ENCODE measurements around the gene GPRC5C.

GPRC5C gene

GRCh38 chr17:74430706-74431567, 951 bp upstream of the GPRC5C start (continued):
- TF ChIP-seq REST (tag by site-specific recombination; IDR thresholded peaks at IDR 0.05) (0 out of 2 replicates have a peak, but pooled peaks have one; percentile 14), ZNF639 (tag by site-specific recombination; IDR thresholded peaks at IDR 0.05) (0 out of 2 replicates have a peak, but pooled peaks have one; percentile 52), ZXDB (tag by site-specific recombination; IDR thresholded peaks at IDR 0.05) (no peak; the same call in none of the 2 replicates), ZNF548 (tag by site-specific recombination; IDR thresholded peaks at IDR 0.05) (peak; percentile 66; the same call in 1 of the 2 replicates), ZEB2 (tag by site-specific recombination; IDR thresholded peaks at IDR 0.05) (peak; percentile 88), ZNF544 (tag by site-specific recombination; IDR thresholded peaks at IDR 0.05) (no peak), MZF1 (tag by site-specific recombination; IDR thresholded peaks at IDR 0.05; ENCODE audit: borderline replicate concordance) (no peak), ZNF449 (tag by site-specific recombination; IDR thresholded peaks at IDR 0.05) (peak; percentile 73; the same call in 1 of the 2 replicates), ZBTB20 (tag by site-specific recombination; IDR thresholded peaks at IDR 0.05) (peak; percentile 94), ZNF280C (tag by site-specific recombination; IDR thresholded peaks at IDR 0.05) (no peak), GLIS1 (tag by site-specific recombination; IDR thresholded peaks at IDR 0.05) (peak; percentile 99), ZNF302 (tag by site-specific recombination; IDR thresholded peaks at IDR 0.05; ENCODE audit: low read depth) (no peak), ZNF768 (tag by site-specific recombination; IDR thresholded peaks at IDR 0.05) (no peak), ZSCAN16 (tag by site-specific recombination; IDR thresholded peaks at IDR 0.05) (peak; percentile 92), ZNF692 (tag by site-specific recombination; IDR thresholded peaks at IDR 0.05) (peak; percentile 62), ZNF426 (tag by site-specific recombination; IDR thresholded peaks at IDR 0.05) (no peak), GLIS2 (tag by site-specific recombination; IDR thresholded peaks at IDR 0.05) (peak; percentile 99), HOXC10 (CRISPR knock-in tag; IDR thresholded peaks at IDR 0.05) (no peak), GFI1B (tag by site-specific recombination; IDR thresholded peaks at IDR 0.05) (no peak), EGR2 (tag by site-specific recombination; IDR thresholded peaks at IDR 0.05; ENCODE audit: low read depth) (peak; percentile 49; the same call in 1 of the 2 replicates), ZNF292 (tag by site-specific recombination; IDR thresholded peaks at IDR 0.05; ENCODE audit: borderline replicate concordance, low read depth) (no peak), ZNF626 (tag by site-specific recombination; IDR thresholded peaks at IDR 0.05) (no peak), REPIN1 (tag by site-specific recombination; IDR thresholded peaks at IDR 0.05; ENCODE audit: low read depth) (peak; percentile 71; the same call in 1 of the 2 replicates), OSR2 (tag by site-specific recombination; IDR thresholded peaks at IDR 0.05) (peak; percentile 92), HOXA7 (CRISPR knock-in tag; IDR thresholded peaks at IDR 0.05; ENCODE audit: borderline replicate concordance) (no peak), SP2 (tag by site-specific recombination; IDR thresholded peaks at IDR 0.05) (peak; percentile 71), PBX3 (CRISPR knock-in tag; IDR thresholded peaks at IDR 0.05) (peak; percentile 79), MEIS1 (CRISPR knock-in tag; IDR thresholded peaks at IDR 0.05; ENCODE audit: borderline replicate concordance) (no peak)
